Measurements from ENCODE around the gene HDC.

Gene HDC

GRCh38 chr15:50222181-50222580, 43.3 kb downstream of the HDC start:
- DNase-seq = no peak

GRCh38 chr15:50219820-50220219, 45.7 kb downstream of the HDC start:
- DNase-seq = no peak

GRCh38 chr15:50218691-50219090, 46.8 kb downstream of the HDC start:
- DNase-seq = no peak

GRCh38 chr15:50218291-50218690, 47.2 kb downstream of the HDC start:
- no peak for DNase-seq

DNA sequence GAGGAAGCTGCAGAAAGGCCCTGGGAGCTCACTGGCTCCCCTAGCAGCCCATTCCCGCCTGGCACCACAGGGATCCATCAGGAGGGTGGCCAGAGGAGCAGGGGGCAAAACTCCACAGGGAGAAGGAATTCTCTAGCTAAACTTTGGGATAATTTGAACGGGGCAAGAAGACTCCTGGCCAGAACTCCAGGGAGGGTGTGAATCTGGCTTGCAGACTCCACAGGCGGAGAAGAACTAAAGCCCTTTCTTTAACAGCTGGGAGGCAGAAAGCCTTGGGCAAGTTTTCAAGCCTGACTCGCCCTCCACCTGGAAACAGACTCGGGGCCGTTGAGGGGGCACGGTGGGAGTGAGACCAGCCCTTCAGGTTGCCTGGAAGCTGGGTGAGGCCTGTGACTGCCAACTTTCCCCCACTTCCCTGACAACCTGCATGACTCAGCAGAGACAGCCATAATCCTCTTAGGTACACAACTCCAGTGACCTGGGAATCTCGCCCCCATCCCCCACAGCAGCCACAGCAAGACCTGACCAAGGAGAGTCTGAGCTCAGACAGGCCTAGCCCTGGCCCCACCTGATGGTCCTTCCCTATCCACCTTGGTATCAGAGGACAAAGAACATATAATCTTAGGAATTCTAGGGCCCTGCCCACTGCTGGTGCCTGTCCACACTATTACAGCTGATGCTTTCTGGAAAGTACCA, 54.9 kb downstream of the HDC start:
- DNase-seq = no peak

DNA sequence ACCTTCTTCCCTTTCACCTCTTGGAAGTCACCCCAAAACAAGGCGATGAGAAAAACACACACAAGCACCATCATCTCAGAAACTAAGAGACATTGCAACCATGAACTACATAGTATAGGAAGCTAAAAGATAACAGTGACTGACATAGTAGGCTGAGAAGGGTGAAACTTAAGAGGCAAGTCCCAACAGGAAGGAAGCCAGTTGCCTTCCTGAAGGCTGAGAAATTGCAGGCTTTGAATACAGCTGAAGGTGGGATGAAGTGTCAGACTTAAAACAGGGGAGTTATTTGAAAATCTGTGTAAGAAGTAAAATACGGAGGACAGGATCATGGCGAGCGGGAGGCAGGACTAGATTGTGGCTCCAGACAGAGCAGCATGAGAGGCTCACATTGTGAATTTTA, 55.7 kb downstream of the HDC start:
- DNase-seq = no peak

- DNase-seq = no peak
These were observed 59.5 kb downstream of the HDC start for GRCh38 chr15:50206020-50206419.

DNA sequence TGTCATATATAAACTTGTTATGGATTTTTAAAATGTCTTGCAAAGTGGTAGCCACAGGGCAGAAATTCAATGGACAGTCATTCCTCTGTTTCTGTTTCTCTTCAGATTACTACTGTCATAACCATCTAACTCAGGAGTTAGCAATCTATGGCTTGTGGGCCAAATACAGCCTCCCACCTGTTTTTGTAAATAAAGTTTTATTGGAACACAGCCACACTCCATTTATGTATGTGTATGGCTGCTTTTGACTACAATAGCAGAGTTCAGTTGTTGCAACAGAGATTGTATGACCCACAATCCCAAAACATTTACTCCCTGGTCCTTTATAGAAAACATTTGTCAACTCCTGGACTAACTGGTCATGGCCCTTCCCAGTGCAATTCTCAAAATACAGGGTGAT, 63.5 kb downstream of the HDC start:
- no peak for DNase-seq

DNA sequence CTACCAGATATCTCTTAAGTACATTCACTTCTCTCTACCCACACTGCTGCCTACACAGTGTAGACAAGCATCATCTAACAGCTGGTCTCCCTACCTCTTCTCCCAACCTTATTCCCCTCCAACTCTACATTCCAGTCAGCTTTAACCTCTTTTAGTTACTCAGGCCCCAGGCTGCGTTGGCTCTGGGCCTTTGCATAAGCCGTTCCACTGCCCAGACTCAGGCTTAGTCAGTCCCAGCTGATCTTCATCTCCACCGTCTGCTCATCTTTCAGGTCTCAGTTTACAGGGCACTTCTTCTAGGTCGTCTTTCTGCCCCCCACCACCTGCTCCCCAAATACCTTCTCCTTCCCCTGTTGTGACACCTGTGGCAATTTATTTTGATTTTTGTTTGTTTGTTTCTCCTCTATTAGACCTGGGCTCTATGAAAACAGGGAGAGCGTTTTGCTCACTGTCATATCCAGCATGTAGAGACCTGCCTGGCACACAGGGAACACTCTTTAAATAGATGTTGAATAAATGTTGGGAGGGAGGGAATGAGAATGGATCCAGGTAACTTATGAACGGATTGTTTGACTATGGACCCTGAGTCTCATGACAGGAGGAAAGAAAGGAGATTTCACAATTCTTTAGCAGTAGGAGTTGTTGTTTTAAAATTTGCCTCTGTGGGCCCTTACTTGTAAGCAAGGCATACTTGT, 72.5 kb downstream of the HDC start:
- no peak for DNase-seq

DNA sequence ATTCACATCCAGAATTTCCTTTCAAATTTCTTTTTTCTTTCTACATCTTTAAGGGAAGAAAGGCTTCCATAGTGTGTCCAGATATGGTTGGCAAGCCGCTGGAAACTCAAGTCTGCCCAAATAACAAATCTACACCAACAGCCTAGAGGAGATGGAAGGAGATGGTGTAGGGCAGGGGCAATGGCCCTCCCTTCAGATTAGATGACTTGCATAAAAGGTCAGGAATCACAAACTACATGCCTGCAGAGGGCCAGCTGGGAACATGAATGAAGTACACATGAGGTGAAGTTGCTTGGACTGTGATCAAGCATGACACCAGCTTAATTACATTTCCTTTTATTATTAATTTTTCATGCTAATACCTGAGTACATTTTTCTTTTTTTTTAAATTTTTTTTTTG, 73.4 kb downstream of the HDC start:
- DNase-seq = no peak

Measured in right hindlimb (tissue), 1 donor.